GM10266 (cell line): ENCODE results near the gene SH3RF1.

ENCODE experiments used
- DNase-seq: peaks from one replicate; pipeline ENCODE4 v3.0.0; 2012; ENCODE audit errors: extremely low spot score
- TF ChIP-seq, protein P1 (sequence below): IDR thresholded peaks from 2 replicates; pipeline ENCODE4 v1.5.1; 2012; ENCODE audit warnings: mild to moderate bottlenecking, low read depth; ENCODE audit not compliant: control insufficient read depth, insufficient read depth; ENCODE audit errors: missing control alignments

Gene SH3RF1

DNA sequence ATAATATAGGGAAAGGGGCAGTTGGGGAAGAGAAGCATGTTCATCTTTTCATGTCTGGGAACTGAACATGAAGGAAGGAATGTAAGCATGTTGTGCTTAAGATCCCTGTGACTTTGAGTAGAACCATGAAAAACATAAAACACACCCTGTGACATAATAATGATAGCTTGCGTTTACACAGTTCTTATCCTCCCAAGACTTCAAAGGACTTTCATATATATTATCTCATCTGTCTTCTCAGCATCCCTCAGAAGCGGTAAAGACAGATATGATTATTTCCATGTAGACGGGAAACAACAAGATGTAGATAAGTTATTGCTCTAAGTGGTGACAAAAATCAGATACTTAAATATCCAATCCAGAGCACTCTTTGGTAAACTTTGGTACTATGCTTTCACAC is 3.3 kb upstream of the SH3RF1 start:
- DNase-seq = no peak
- TF ChIP-seq, protein P1, sequence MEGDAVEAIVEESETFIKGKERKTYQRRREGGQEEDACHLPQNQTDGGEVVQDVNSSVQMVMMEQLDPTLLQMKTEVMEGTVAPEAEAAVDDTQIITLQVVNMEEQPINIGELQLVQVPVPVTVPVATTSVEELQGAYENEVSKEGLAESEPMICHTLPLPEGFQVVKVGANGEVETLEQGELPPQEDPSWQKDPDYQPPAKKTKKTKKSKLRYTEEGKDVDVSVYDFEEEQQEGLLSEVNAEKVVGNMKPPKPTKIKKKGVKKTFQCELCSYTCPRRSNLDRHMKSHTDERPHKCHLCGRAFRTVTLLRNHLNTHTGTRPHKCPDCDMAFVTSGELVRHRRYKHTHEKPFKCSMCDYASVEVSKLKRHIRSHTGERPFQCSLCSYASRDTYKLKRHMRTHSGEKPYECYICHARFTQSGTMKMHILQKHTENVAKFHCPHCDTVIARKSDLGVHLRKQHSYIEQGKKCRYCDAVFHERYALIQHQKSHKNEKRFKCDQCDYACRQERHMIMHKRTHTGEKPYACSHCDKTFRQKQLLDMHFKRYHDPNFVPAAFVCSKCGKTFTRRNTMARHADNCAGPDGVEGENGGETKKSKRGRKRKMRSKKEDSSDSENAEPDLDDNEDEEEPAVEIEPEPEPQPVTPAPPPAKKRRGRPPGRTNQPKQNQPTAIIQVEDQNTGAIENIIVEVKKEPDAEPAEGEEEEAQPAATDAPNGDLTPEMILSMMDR = no peak

DNA sequence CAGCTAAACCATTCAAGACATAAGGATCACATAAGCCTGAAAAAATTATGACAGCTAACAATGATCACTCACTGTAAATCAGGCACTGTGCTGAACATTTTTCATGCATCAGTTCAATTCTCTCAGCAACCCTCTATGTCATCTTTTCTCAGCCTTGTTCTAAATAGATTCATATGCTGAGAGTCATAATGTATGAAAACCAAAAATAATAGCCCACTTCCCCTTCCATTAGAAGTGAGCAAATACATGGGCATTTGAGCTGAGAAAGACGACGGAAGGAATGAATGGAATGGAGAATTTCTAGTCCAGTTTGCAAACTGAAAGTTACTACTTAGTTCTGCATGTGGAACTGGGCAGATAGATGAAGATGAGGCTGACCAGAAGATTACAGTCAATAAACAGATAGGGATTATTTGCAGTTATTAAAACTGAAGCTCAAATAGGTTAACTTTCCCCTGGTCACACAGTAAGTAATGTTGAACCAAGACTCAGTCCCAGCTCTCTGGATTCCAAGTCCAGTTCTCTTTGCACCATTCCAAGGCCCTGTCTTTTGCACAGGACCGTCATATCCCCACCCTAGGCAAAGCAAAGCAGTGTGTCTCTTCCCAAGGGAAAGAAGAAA is 1.6 kb upstream of the SH3RF1 start:
- TF ChIP-seq, protein P1 = no peak
- peak; percentile 68 for DNase-seq

DNA sequence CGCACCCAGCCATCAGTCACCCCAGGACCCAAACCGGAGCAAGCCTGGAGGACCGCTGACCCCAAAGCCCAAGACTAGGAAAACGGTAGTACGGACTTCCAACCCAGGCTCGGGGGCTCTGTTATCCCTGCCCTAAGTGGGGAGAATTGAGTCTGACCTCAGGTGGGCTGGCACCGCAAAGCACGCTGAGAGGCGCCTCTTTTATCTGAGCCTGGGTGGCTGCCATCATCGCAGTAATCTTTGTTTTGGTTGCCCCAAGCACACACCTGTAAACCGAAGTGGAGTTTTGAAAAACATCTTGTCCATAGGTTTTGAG is 894 bp upstream of the SH3RF1 start:
- peak; percentile 20 for DNase-seq
- TF ChIP-seq, protein P1 = no peak

DNA sequence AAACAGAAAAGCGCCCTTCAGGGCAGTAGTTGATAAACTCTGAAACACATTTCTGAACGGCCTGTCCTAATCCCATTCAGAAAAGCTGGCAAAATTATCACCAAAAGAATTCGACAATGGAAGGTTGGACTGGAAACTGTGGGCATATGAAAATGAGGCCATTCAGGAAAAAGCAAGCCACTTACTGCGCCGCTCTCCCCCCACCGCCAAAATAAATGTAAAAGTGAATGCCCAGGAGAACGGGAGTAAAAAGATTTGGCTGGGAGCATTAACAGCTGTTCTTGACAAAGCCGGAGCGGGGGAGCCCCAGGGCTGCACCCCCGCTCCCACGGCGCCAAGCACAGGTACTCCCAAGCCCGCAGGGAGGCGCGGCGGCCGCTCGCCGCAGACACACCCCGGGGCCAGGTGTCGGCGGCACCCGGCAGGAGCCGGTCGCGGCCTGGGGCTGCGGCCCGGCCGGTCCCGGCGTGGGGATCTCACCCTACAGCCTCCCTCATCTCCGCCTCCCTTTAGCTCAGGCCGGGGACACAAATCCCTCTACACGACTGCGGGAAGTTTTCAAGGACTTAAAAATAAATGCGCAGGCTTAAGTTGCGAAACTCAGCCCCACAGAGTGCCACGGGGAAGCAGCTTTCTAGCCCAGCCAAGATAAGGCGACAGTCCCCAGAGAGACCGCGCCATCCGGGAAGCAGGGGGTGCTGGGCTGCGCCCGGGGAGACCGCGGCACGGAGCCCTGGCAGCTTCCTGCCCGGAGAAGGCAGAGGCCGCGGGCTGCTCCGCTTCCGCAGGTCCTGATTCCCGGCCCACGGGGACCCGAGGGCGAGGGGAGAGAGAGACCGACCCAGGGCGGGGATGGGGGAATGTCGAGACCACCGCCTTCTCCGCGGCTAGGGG is 593 bp downstream of the SH3RF1 start:
- DNase-seq = peak; percentile 73
- TF ChIP-seq, protein P1 = peak; percentile 44

DNA sequence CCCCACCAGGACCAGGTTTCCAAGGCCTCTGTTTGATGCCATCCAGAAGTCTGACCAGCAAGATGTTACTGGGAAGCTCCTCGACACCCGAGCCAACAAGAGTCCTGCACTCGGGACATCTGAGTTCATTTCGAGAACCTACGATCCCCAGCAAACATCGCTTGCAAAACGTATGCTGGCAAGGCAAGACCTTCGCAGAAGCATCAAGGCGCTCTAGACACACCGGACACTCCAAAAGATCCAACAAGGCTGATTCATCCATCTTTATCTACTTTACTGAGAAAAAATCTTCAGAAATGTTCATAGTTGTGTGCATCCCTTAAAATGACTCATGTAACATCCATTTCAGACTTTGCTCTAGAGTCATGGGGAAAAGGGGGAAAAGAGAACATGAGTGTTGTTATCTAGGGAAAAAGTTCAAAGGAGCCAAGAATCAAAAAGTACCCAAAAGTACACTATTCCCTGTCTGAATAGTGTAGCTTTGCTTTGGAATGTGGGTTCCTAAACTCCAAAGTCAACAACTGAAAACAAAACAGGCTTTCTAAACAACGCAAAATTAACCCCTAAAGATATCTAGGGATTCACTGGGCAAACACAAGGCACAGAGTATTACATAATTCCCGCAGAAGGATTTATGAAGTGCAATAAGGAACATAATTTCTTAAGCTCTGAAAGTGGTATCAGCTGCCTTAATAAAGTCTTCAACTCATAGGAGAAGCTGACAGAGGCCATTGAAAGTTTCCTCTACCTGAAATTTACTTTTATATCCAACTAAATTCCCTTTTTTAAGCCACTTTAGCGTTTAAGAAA is 1.6 kb downstream of the SH3RF1 start:
- TF ChIP-seq, protein P1 = no peak
- no peak for DNase-seq

DNA sequence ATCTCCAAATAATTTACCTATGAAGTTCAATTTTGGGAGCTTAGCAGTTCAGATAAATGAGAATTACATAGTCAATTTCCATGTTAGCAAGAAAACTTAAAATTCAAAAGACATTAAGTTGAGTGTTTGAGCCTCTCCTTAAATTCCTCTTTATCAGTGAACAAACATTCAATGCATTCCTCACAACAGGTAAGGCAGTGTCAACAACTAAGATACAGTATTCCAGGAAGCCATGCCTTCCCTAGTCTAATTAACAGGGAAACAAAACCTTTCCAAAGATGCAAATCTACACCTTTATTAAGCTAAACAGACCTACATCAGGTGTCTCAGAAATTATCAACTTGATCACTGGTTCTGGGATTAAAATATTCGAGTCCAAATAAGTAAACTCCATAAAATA is 3.7 kb downstream of the SH3RF1 start:
- no peak for DNase-seq
- TF ChIP-seq, protein P1 = no peak
